GM13977 (cell line): ENCODE data around the gene MYH6.
"Not testable (repeated sequence)": the region's sequence is repeated elsewhere in the genome, so short reads cannot be mapped to it uniquely, and the experiment has no call there.

Experiments
- DNase-seq: peaks from one replicate; pipeline ENCODE4 v3.0.0; 2012; ENCODE audit warnings: low spot score
- CTCF ChIP-seq: IDR thresholded peaks from 2 replicates; pipeline ENCODE4 v1.5.1; 2012; ENCODE audit warnings: mild to moderate bottlenecking, control low read depth; ENCODE audit not compliant: insufficient read depth; ENCODE audit errors: extremely low read depth, missing control alignments
- in situ Hi-C: fragments of 300-500 bp; cut with MboI; formaldehyde crosslinking; loops from one replicate; pipeline ENCODE4 v1.12.0; 2022; ENCODE audit warnings: low sequenced_read_pairs, low pct_unique_long_range_greater_than_20kb, mixed read lengths, inconsistent platforms; ENCODE audit not compliant: unreplicated experiment

MYH6 gene

DNA sequence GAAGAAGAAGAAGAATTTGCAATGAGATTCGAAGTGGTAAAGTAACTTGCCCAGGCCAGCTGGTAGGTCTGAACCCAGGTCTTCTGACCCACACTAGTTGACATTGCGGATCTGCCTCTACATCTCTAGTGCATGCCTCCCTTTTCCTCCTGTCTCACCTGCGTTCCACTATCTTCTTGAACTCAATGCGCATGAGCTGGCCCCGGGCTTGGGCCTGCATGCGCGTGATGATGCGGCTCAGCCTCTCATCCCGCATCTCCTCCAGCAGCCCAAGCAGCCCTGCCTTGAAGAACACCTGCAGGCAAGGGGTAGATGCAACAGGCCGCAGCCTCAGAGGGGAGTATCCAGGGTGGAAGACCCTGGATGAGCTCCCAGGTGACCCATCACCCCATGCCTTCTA lies 11.9 kb downstream of the MYH6 start:
- no peak for DNase-seq
- in situ Hi-C loops, result no loop called here
- TF ChIP-seq CTCF, result no peak

GRCh38 chr14:23392613-23393012 lies 15.5 kb downstream of the MYH6 start:
- no peak for DNase-seq
- TF ChIP-seq CTCF, result no peak
- in situ Hi-C loops, result no loop called here

GRCh38 chr14:23389871-23390270 lies 18.2 kb downstream of the MYH6 start:
- in situ Hi-C loops, DNase-seq: not testable (repeated sequence)

GRCh38 chr14:23389396-23389795 lies 18.7 kb downstream of the MYH6 start:
- no peak for DNase-seq
- TF ChIP-seq CTCF, result no peak
- in situ Hi-C loops, result no loop called here

GRCh38 chr14:23388996-23389395 lies 19.1 kb downstream of the MYH6 start:
- no peak for DNase-seq
- no peak for TF ChIP-seq CTCF
- in situ Hi-C loops, result no loop called here

DNA sequence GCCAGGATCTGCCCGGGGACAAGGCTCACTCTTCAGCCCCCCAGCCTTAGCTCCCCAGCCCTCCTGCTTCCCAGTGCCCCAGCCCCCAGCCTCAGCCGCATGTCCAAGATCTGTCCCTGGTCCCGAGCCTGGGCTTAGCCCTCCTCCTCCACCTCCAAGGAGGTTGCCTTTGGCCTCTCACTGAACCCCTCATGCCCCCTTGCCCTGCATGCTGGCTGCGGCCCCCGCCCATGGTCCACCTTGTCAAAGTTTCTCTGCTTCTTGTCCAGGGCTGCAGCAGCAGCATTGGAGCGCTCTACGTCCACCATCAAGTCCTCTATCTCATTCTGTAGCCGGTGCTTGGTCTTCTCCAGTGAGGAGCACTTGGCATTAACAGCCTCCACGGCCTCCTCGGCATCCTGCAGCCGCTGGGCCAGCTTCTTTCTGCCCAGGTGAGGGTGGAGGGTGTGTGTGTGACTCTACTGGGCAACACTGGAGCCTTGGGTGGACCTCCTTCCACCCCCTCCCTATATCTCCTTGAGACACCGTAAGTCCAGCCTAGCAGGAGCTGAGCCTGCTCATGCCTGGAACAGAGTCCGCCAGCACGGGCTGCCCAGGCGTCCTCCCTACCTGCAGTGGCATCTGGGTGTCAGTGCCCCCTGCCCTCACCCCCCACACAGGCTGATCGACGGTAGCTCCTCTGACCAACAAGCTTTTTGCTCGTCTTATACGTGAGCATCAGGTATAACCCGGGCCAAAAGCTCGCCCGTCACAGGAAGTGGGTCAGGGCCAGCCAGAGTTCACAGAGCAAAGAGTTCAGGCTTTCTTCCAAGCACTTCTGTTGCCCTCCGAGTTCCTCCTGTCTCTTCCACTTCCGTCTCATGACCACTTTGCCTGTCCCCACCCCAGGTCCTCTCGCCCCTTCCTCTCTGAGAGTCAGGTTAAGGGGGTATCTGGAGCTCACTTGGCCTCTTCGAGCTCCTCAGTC lies 19.9 kb downstream of the MYH6 start:
- in situ Hi-C loops, result no loop called here
- no peak for TF ChIP-seq CTCF
- DNase-seq, result no peak

- no peak for TF ChIP-seq CTCF
- DNase-seq, result no peak
- in situ Hi-C loops, result no loop called here
These were observed 21.1 kb downstream of the MYH6 start for GRCh38 chr14:23386999-23387398.

- in situ Hi-C loops, DNase-seq: not testable (repeated sequence)
These were observed 21.8 kb downstream of the MYH6 start for GRCh38 chr14:23386266-23386657.
